ENCODE measurements around the gene EOGT.

EOGT gene

GRCh38 chr3:68987322-68987721, 26.2 kb downstream of the EOGT start:
- Histone ChIP-seq H3K4me3 (ENCODE audit: extremely low read depth, insufficient read depth, low read length, poor library complexity, severe bottlenecking) (no peak overlapping the region), H3K9me3 (ENCODE audit: control insufficient read depth, low read length) (no peaks in the 10 kb centered on the region), H3K27ac (ENCODE audit: low read depth, low read length, severe bottlenecking) (no peak overlapping the region), H3K4me1 (ENCODE audit: control insufficient read depth, insufficient read depth, low read length, poor library complexity, severe bottlenecking) (no peaks in the 10 kb centered on the region), H3K36me3 (ENCODE audit: control insufficient read depth, insufficient read depth, low read length) (peaks cover 79% of the 10 kb centered on the region)
- WGBS, 2 experiments (ENCODE audit: insufficient coverage in 2 of 2): 90 to 100% methylated on average over 2 to 3 of the region's 6 CpGs

GRCh38 chr3:68986496-68987208, 26.8 kb downstream of the EOGT start:
- H3K4me1 ChIP-seq (ENCODE audit: control insufficient read depth, insufficient read depth, low read length, poor library complexity, severe bottlenecking): no peaks in the 10 kb centered on the region
- H3K4me3 ChIP-seq (ENCODE audit: extremely low read depth, insufficient read depth, low read length, poor library complexity, severe bottlenecking): no peak overlapping the region
- H3K36me3 ChIP-seq (ENCODE audit: control insufficient read depth, insufficient read depth, low read length): peaks cover 82% of the 10 kb centered on the region
- no peaks in the 10 kb centered on the region for H3K9me3 ChIP-seq (ENCODE audit: control insufficient read depth, low read length)
- 92 to 98% methylated on average over 4 to 5 of the region's 6 CpGs for WGBS, 2 experiments (ENCODE audit: insufficient coverage in 2 of 2)
- H3K27ac ChIP-seq (ENCODE audit: low read depth, low read length, severe bottlenecking): no peak overlapping the region

- Histone ChIP-seq H3K9me3 (ENCODE audit: control insufficient read depth, low read length) (no peaks in the 10 kb centered on the region), H3K4me1 (ENCODE audit: control insufficient read depth, insufficient read depth, low read length, poor library complexity, severe bottlenecking) (no peaks in the 10 kb centered on the region), H3K36me3 (ENCODE audit: control insufficient read depth, insufficient read depth, low read length) (peaks cover 84% of the 10 kb centered on the region), H3K4me3 (ENCODE audit: extremely low read depth, insufficient read depth, low read length, poor library complexity, severe bottlenecking) (no peak overlapping the region), H3K27ac (ENCODE audit: low read depth, low read length, severe bottlenecking) (no peak overlapping the region)
- WGBS, 2 experiments (ENCODE audit: insufficient coverage in 2 of 2): 100% methylated on average over 1 to 2 of the region's 3 CpGs
These were observed 28.2 kb downstream of the EOGT start for GRCh38 chr3:68985146-68985790.

GRCh38 chr3:68984011-68984530, 29.4 kb downstream of the EOGT start:
- Histone ChIP-seq H3K4me1 (ENCODE audit: control insufficient read depth, insufficient read depth, low read length, poor library complexity, severe bottlenecking) (no peaks in the 10 kb centered on the region), H3K27ac (ENCODE audit: low read depth, low read length, severe bottlenecking) (no peak overlapping the region), H3K9me3 (ENCODE audit: control insufficient read depth, low read length) (no peaks in the 10 kb centered on the region), H3K36me3 (ENCODE audit: control insufficient read depth, insufficient read depth, low read length) (peaks cover 86% of the 10 kb centered on the region), H3K4me3 (ENCODE audit: extremely low read depth, insufficient read depth, low read length, poor library complexity, severe bottlenecking) (no peak overlapping the region)
- 87 to 97% methylated on average over 2 to 3 of the region's 5 CpGs for WGBS, 2 experiments (ENCODE audit: insufficient coverage in 2 of 2)

- Histone ChIP-seq H3K4me3 (ENCODE audit: extremely low read depth, insufficient read depth, low read length, poor library complexity, severe bottlenecking) (no peak overlapping the region), H3K36me3 (ENCODE audit: control insufficient read depth, insufficient read depth, low read length) (peaks cover 65% of the 10 kb centered on the region), H3K4me1 (ENCODE audit: control insufficient read depth, insufficient read depth, low read length, poor library complexity, severe bottlenecking) (peaks cover 3% of the 10 kb centered on the region), H3K9me3 (ENCODE audit: control insufficient read depth, low read length) (no peaks in the 10 kb centered on the region), H3K27ac (ENCODE audit: low read depth, low read length, severe bottlenecking) (no peak overlapping the region)
- 98 to 100% methylated on average over 1 to 6 of the region's 8 CpGs for WGBS, 2 experiments (ENCODE audit: insufficient coverage in 2 of 2)
These were observed 35.9 kb downstream of the EOGT start for GRCh38 chr3:68977486-68978167.

GRCh38 chr3:68974711-68975110, 38.8 kb downstream of the EOGT start:
- H3K9me3 ChIP-seq (ENCODE audit: control insufficient read depth, low read length): no peaks in the 10 kb centered on the region
- WGBS, 2 experiments (ENCODE audit: insufficient coverage in 2 of 2): 79 to 100% methylated on average over 2 to 3 of the region's 5 CpGs

GRCh38 chr3:68973639-68974038, 39.8 kb downstream of the EOGT start:
- Histone ChIP-seq H3K36me3 (ENCODE audit: control insufficient read depth, insufficient read depth, low read length) (peaks cover 31% of the 10 kb centered on the region), H3K27ac (ENCODE audit: low read depth, low read length, severe bottlenecking) (no peak overlapping the region), H3K9me3 (ENCODE audit: control insufficient read depth, low read length) (no peaks in the 10 kb centered on the region), H3K4me3 (ENCODE audit: extremely low read depth, insufficient read depth, low read length, poor library complexity, severe bottlenecking) (no peak overlapping the region), H3K4me1 (ENCODE audit: control insufficient read depth, insufficient read depth, low read length, poor library complexity, severe bottlenecking) (peaks cover 3% of the 10 kb centered on the region)
- 85 to 87% methylated on average over 7 of the region's 7 CpGs for WGBS, 2 experiments (ENCODE audit: insufficient coverage in 2 of 2)

More at GRCh38 chr3:68974711-68975110, 38.8 kb downstream of the EOGT start:
- Histone ChIP-seq H3K4me3 (ENCODE audit: extremely low read depth, insufficient read depth, low read length, poor library complexity, severe bottlenecking) (no peak overlapping the region), H3K27ac (ENCODE audit: low read depth, low read length, severe bottlenecking) (no peak overlapping the region), H3K4me1 (ENCODE audit: control insufficient read depth, insufficient read depth, low read length, poor library complexity, severe bottlenecking) (peaks cover 3% of the 10 kb centered on the region), H3K36me3 (ENCODE audit: control insufficient read depth, insufficient read depth, low read length) (peaks cover 40% of the 10 kb centered on the region)

- H3K9me3 ChIP-seq (ENCODE audit: control insufficient read depth, low read length): no peaks in the 10 kb centered on the region
- peaks cover 19% of the 10 kb centered on the region for H3K36me3 ChIP-seq (ENCODE audit: control insufficient read depth, insufficient read depth, low read length)
- WGBS, 2 experiments (ENCODE audit: insufficient coverage in 2 of 2): 22 to 26% methylated on average over 9 of the region's 11 CpGs
- H3K4me1 ChIP-seq (ENCODE audit: control insufficient read depth, insufficient read depth, low read length, poor library complexity, severe bottlenecking): peaks cover 3% of the 10 kb centered on the region
- H3K4me3 ChIP-seq (ENCODE audit: extremely low read depth, insufficient read depth, low read length, poor library complexity, severe bottlenecking): no peak overlapping the region
- no peak overlapping the region for H3K27ac ChIP-seq (ENCODE audit: low read depth, low read length, severe bottlenecking)
These were observed 41.0 kb downstream of the EOGT start for GRCh38 chr3:68972358-68972979.

GRCh38 chr3:68964694-68965093, 48.8 kb downstream of the EOGT start:
- H3K27ac ChIP-seq (ENCODE audit: low read depth, low read length, severe bottlenecking): no peak overlapping the region

GRCh38 chr3:68963891-68964290, 49.6 kb downstream of the EOGT start:
- no peaks in the 10 kb centered on the region for H3K36me3 ChIP-seq (ENCODE audit: control insufficient read depth, insufficient read depth, low read length)
- H3K9me3 ChIP-seq (ENCODE audit: control insufficient read depth, low read length): no peaks in the 10 kb centered on the region
- H3K27ac ChIP-seq (ENCODE audit: low read depth, low read length, severe bottlenecking): no peak overlapping the region
- 83 to 85% methylated on average over 2 to 4 of the region's 5 CpGs for WGBS, 2 experiments (ENCODE audit: insufficient coverage in 2 of 2)
- H3K4me1 ChIP-seq (ENCODE audit: control insufficient read depth, insufficient read depth, low read length, poor library complexity, severe bottlenecking): no peaks in the 10 kb centered on the region
- no peak overlapping the region for H3K4me3 ChIP-seq (ENCODE audit: extremely low read depth, insufficient read depth, low read length, poor library complexity, severe bottlenecking)

More at GRCh38 chr3:68964694-68965093, 48.8 kb downstream of the EOGT start:
- WGBS, 2 experiments (ENCODE audit: insufficient coverage in 2 of 2): 75 to 100% methylated on average over 2 of the region's 2 CpGs
- H3K4me1 ChIP-seq (ENCODE audit: control insufficient read depth, insufficient read depth, low read length, poor library complexity, severe bottlenecking): no peaks in the 10 kb centered on the region
- H3K9me3 ChIP-seq (ENCODE audit: control insufficient read depth, low read length): no peaks in the 10 kb centered on the region
- no peak overlapping the region for H3K4me3 ChIP-seq (ENCODE audit: extremely low read depth, insufficient read depth, low read length, poor library complexity, severe bottlenecking)
- H3K36me3 ChIP-seq (ENCODE audit: control insufficient read depth, insufficient read depth, low read length): no peaks in the 10 kb centered on the region
